GM19372 (cell line): ENCODE data around the gene NEMP2.
A peak's percentile ranks its signal among the peaks of the same experiment; 100 is the strongest.

Source experiments
- ATAC-seq: cut with Tn5 transposase; IDR thresholded peaks from one replicate; pipeline ENCODE4 v1.9.1; 2021; ENCODE audit warnings: mild to moderate bottlenecking, low read depth, moderate library complexity; ENCODE audit not compliant: unreplicated experiment

NEMP2 gene

GRCh38 chr2:190534310-190535120, at the start of gene NEMP2:
TSS of gene NEMP2 (minus strand) at chr2:190534722. CDS start at chr2:190534655, 67 bp downstream.
- ATAC-seq = peak; percentile 67

DNA sequence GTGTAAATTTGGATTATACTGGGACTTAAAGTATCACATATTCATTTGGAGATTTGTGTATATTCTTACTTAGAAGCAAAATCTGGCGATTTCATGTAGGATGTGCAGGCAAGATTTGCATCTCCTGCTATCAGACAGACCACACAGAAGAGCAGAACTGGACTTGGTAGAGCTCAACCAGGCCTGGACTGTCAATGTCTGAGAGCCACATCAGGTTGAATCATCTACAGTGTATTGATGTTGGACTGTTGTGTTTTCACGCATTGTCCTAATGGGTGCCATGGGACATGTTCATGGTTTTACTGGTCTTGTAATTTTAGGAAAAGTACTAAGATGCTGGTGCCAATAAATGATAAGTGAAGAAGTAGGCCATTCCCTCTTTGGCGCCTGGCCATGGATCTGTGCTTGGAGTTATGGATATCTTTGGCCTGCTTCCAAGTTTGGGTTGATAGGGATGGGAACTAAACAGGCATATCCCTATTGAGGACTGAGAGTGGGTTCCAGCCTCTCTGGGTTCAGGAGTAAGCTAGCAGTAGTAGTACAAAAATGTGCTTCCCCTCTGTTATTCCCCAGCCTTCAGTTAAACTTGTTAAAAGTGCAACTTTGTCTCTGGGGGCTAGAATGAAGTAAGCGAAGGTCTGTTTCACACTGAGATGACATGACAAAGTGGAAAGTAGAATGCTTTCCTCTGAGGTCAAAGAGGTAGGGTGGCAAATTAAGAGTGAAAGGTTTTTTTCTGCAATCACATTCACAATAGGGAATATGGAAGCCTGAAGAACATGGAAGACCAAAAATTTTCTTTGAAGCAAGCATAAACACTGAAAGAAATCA, 49.2 kb upstream of the NEMP2 start:
- ATAC-seq = peak; percentile 63

DNA sequence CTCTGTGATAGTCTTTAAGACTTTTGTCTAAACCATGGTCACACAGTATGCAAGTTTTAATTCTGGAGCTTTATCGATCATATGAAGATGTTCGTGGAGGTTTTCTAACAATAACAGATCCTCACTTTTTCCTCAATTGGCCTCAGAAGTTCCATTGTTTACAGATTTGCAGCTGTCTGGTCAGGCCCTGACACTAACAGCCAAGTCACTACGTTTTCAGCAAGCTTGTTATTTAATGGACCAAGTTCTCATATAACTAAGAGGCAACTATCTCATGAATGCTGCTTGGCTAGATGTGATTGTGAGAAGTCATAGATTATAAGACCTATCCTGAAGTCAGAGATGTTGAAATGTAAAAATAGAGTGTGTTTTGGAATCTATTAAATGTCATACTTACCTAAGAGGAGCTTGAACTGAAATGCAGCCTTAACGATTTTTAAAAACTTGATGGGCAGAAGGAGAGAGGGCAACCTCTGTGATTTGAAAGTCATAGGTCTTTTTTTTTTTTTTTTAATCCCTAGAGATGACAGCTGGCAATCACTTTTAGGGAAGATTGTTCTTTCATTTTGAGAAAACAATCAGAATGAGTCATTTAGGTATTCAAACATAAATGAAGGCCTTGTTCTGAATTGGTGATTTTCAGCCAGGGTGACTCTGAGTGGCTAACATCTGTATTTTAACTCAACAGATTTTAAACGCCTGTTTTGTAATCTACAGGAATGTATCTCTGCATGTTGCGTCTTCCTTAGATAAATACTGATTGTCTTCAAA, 48.4 kb upstream of the NEMP2 start:
- peak; percentile 64 for ATAC-seq

- no peak for ATAC-seq
Observed at GRCh38 chr2:190582019-190582418, 47.5 kb upstream of the NEMP2 start.

- no peak for ATAC-seq
Observed at GRCh38 chr2:190579915-190580846, 45.7 kb upstream of the NEMP2 start.

GRCh38 chr2:190579058-190579410, 44.5 kb upstream of the NEMP2 start:
- no peak for ATAC-seq

DNA sequence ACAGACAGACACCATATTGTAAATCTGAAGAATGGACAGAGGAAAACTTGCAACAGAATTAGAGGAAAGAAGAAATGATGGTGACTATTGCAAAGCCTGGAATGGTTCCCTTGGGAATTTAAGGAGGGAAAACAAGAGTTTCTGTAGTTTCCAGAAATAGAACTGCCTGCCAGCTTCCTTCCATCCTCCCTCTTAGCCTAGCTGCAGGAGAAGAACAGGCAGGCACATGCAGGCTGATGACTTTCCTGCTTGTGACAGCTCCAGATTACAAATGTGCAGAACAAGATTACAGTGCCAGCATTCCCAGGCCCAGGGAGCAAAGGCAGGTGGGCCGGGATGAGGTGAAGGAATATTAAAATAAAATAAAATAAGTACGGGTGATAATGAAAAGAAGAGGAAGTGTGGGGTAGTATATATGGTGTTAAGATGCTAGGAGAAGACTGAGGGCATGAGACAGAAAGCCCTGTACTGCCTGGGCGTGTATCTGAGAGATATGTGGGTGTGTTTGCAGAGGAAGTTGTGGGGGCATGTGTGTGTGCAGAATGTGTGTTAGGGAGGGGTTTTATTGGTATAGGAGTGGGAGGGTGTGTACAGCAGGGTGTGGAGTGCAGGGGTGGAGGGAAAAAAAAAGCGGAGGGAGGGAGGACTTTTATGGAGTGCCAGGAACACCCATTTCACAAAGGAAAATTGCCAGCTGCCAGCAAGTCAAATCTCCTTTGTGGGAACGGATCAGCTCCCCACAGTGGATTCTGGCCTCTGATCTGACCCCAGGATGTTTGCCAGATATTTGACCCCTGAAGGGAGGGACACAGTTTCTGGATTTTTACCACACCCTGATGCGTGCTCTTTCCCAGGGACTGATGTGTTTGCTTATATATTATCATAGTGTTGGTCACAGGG, 43.9 kb upstream of the NEMP2 start:
- no peak for ATAC-seq

- no peak for ATAC-seq
Observed at GRCh38 chr2:190576573-190576972, 42.1 kb upstream of the NEMP2 start.

DNA sequence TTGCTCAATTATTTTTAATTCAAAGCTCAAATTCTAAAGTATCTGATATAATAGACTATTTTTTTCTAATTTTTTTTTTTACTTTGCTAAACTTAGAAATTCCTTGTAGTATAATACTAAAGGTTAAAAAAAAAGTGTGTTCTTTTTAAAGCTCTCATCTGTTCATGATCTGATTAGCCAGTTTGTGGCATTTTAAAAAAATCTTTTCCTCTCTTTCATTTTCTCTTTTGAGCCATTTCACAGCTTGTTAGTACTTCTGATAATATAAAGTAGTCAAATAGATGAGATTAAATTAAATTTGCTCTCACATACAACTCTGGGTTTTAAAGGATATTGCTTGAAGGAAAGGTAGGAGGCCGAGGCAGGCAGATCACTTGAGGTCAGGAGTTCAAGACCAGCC, 40.7 kb upstream of the NEMP2 start:
- ATAC-seq = no peak

DNA sequence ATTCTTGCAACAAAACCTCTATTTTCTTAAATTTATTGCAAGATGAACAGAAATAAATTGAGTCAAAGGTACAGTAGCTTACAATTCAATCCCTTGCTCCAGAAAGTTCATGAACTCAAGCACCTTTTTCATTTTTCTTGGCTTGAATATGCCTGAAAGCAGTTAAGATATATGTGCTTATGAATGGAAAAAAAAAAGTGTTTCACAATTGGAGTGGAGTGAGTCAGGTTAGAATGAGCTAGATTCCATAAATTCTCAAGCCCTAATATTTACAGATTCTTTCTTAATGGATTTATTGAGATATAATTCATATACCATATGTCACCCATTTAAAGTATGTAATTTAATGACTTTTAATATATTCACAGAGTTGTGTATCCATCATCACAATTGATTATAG, 39.6 kb upstream of the NEMP2 start:
- ATAC-seq = no peak

DNA sequence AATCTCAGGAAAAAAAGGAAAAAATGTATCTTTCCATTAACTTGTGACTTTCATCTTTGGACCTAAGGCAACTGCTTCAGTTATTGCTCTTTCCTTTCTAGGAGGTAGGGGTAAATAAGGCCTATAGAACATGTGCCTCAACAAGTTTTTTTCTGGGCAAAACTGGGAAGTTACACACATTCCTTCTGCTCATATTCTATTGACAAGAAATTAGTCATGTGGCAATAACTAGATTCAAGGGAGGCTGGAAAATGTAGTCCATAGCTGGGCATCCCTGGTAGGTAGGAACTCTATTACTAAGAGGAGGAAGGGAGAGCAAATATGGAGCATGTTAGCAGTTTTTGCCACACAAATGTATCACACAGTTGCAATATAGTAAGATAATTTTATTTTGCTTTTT, 37.7 kb upstream of the NEMP2 start:
- ATAC-seq = no peak

GRCh38 chr2:190571686-190572085, 37.2 kb upstream of the NEMP2 start:
- ATAC-seq = no peak

GRCh38 chr2:190570871-190571270, 36.3 kb upstream of the NEMP2 start:
- no peak for ATAC-seq

DNA sequence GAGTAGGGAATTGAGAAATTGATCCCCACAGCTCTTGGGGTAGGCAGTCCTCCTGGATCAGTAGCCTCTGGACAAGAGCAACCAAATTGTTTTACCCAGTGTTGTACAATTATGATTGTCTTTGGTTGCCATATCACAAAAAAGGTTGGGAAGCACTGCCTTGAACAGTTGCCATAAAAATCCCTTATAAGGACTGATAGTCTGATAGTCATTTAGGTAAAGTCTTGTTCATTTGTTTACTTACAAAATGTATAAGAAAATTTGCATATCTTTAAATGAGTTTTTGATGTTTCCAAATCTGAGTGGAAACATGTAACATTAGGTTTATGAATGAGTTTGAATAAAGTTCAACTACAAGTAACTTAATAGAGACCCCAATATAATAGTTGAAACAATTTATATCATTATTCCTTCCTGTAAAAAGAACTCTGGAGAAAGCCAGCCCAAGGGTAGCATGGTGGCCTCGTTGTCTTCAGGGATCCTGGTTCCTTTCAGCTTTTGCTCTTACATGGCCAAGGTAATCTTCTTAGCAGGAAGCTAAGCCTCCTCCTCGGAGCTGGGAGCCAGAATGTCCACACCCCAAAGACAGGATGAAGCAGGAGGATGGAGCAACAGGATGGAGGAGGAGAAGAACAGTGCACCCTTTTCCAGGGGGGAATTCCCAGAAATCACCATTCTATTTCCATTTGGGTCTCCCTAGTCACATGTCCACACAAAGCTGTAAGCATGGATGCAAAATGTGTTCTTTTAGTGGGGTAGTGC, 35.7 kb upstream of the NEMP2 start:
- no peak for ATAC-seq

DNA sequence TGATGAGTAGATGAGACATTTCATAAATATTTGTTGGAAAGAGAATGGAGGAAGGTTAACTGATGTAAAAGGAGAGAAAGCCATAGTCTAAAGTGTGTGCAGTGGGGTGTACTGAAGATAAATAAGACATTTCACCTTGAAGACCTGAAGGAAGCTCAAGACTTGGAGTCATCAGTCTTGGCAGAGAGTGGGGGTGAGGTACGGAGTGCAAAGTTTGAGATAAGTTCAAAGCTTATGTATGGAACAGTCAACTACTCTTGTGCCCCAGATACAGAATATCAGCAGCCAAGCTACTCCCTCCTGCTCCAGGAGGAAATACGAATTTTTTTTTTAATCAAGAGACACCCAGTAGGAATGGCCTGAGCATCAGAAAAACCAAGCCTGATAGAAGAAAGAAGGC, 30.3 kb upstream of the NEMP2 start:
- ATAC-seq = no peak

DNA sequence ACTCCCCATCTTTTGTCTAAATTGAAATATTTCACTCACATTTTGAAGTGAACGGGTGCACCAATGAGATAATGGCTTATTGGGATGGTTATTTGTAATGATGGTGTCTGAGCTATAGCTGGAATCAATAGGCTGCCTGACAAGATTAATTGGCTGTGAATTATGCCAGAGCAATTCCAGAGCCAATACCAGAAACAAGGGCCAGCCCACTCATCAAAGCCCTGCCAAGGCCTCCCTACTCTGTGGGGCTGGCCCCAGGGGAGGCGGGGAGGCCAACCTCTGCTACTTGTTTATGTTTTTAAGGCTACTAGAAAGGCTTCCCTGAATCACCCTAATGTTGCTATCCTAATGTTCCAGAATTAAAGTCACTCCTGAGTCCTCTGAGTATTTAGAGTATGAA, 29.1 kb upstream of the NEMP2 start:
- ATAC-seq = no peak

DNA sequence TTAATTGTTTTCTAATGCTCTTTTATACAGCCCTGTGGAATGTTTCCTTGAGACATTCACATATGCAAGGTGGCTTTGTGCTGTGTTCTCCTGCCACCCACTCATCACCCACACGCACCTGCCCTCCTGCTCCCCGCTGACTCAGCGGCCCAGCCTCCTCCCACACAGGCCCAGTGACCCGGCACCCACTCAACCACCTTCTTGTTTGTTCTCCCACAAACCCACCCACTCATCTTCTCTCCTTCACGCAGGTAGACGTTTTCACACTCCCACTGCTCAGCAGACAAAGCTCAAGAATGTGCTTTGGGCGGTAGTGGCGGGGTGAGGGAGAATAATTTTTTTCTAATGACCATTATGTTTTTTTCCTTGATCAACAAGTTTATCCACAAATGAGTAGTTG, 28.6 kb upstream of the NEMP2 start:
- no peak for ATAC-seq

DNA sequence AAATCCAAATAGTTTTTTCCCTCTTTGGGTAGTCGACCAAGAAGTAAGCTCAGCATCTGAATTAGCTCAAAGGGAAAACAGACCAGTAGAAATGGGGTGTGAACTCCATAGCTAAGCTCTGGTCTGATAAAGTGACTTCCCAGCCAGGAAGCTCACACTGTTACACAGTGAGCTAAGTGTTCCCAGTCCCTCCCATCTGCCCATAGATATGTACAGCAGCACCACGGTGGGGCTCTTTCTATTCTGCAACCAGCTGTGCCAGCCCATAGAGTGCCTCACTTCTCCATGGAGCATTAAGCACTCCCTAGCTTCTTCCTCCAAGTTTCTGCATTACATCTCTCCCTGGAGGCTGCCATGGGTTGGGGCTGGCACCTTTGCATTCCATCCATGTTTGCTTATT, 27.6 kb upstream of the NEMP2 start:
- no peak for ATAC-seq
